ENCODE results near the gene TIE1. TPM values are rescaled to one million over a fixed set of nuclear protein-coding genes. Genes with fewer than 3 reads are reported as not detected.
A peak's percentile ranks its signal among the peaks of the same experiment; 100 is the strongest.

TIE1 gene
- total and polyA plus RNA-seq, 2 of the 13 experiments (the other 11 are each of a cell fraction or from before 2014, with no cell fraction given): 0.58 to 0.84 TPM

DNA sequence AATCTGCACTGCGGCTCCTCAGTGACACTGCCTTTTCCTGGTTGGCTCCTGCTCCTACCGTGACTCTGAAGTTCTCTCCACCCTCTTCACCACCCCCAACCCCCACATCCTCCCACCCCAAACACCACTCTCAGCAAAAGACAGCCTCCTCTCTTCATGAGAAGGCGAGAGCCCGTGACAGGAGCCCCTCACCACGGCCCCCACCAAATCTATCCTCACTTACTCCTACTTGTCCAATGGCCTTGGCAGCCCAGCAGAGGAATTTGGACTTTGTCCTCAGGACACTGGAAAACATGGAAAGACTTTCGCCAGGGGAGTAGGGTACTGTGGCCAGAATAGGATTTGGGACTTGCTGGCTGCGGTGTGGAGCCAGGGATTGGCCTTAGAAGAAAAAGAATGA is 24.1 kb upstream of the TIE1 start (continued):
- TF ChIP-seq HOXA3 (CRISPR knock-in tag; IDR thresholded peaks at IDR 0.05) (peak; percentile 41; the same call in 1 of the 2 replicates), DPF2 (CRISPR knock-in tag; IDR thresholded peaks at IDR 0.05; ENCODE audit: borderline replicate concordance, low read depth) (0 out of 2 replicates have a peak, but pooled peaks have one; percentile 33), ZNF142 (CRISPR knock-in tag; IDR thresholded peaks at IDR 0.05) (no peak), THAP11 (CRISPR knock-in tag; IDR thresholded peaks at IDR 0.05) (no peak), FOXA3 (CRISPR knock-in tag; IDR thresholded peaks at IDR 0.05) (peak; percentile 38; the same call in 1 of the 2 replicates), ZNF296 (CRISPR knock-in tag; conservative IDR thresholded peaks at IDR 0.05) (no peak), IKZF1 (IDR thresholded peaks at IDR 0.05) (no peak), ZNF33B (CRISPR knock-in tag; IDR thresholded peaks at IDR 0.05) (0 out of 2 replicates have a peak, but pooled peaks have one; percentile 36)
- TF ChIP-seq, protein P1, sequence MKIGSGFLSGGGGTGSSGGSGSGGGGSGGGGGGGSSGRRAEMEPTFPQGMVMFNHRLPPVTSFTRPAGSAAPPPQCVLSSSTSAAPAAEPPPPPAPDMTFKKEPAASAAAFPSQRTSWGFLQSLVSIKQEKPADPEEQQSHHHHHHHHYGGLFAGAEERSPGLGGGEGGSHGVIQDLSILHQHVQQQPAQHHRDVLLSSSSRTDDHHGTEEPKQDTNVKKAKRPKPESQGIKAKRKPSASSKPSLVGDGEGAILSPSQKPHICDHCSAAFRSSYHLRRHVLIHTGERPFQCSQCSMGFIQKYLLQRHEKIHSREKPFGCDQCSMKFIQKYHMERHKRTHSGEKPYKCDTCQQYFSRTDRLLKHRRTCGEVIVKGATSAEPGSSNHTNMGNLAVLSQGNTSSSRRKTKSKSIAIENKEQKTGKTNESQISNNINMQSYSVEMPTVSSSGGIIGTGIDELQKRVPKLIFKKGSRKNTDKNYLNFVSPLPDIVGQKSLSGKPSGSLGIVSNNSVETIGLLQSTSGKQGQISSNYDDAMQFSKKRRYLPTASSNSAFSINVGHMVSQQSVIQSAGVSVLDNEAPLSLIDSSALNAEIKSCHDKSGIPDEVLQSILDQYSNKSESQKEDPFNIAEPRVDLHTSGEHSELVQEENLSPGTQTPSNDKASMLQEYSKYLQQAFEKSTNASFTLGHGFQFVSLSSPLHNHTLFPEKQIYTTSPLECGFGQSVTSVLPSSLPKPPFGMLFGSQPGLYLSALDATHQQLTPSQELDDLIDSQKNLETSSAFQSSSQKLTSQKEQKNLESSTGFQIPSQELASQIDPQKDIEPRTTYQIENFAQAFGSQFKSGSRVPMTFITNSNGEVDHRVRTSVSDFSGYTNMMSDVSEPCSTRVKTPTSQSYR (CRISPR knock-in tag; IDR thresholded peaks at IDR 0.05; ENCODE audit: borderline replicate concordance): peak; percentile 45; the same call in 1 of the 2 replicates

Data from HepG2 (cell line).